Measurements from ENCODE around the gene RGS9BP. TPM values are rescaled to one million over a fixed set of nuclear protein-coding genes. Genes with fewer than 3 reads are reported as not detected.

RGS9BP gene, protein sequence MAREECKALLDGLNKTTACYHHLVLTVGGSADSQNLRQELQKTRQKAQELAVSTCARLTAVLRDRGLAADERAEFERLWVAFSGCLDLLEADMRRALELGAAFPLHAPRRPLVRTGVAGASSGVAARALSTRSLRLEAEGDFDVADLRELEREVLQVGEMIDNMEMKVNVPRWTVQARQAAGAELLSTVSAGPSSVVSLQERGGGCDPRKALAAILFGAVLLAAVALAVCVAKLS
- total RNA-seq: 1 to 10 TPM; 2.2 to 9.4 (median 6.0) TPM

GRCh38 chr19:32675720-32676185, at the start of gene RGS9BP:
Gene RGS9BP, plus strand, starts transcription at chr19:32675848. Its CDS starts 416 bp downstream, at chr19:32676264.
- Histone ChIP-seq H3K27me3 (peaks cover 0 to 16% (median 12%) of the 10 kb centered on the region in 4 donors), H3K4me3 (peak within 1 kb of the TSS; percentile 92 to 99 (median 97)), H3K4me1 (peaks cover 29 to 47% (median 35%) of the 10 kb centered on the region in 4 donors), H3K9me3 (no peaks in the 10 kb centered on the region), H3K36me3 (no peaks in the 10 kb centered on the region), H3K27ac (peak within 1 kb of the TSS; percentile 83 to 90 (median 87))
- TF ChIP-seq, protein P1, sequence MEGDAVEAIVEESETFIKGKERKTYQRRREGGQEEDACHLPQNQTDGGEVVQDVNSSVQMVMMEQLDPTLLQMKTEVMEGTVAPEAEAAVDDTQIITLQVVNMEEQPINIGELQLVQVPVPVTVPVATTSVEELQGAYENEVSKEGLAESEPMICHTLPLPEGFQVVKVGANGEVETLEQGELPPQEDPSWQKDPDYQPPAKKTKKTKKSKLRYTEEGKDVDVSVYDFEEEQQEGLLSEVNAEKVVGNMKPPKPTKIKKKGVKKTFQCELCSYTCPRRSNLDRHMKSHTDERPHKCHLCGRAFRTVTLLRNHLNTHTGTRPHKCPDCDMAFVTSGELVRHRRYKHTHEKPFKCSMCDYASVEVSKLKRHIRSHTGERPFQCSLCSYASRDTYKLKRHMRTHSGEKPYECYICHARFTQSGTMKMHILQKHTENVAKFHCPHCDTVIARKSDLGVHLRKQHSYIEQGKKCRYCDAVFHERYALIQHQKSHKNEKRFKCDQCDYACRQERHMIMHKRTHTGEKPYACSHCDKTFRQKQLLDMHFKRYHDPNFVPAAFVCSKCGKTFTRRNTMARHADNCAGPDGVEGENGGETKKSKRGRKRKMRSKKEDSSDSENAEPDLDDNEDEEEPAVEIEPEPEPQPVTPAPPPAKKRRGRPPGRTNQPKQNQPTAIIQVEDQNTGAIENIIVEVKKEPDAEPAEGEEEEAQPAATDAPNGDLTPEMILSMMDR (IDR thresholded peaks at IDR 0.05): no peak
- TF ChIP-seq POLR2AphosphoS5 (IDR thresholded peaks at IDR 0.05) (no peak), EP300 (IDR thresholded peaks at IDR 0.05) (no peak), POLR2A (IDR thresholded peaks at IDR 0.05) (no peak)
- DNase-seq: peak; percentile 85 to 94
- ATAC-seq (ENCODE audit: low FRiP score in 2 of 2): peak; percentile 87 to 94
- WGBS, 2 donors: 3% methylated on average over 43 of the region's 53 CpGs; no CpG with 5 or more reads in 1 of the 2 donors

- DNase-seq (no peak), ATAC-seq (ENCODE audit: low FRiP score in 2 of 2) (no peak)
- peaks cover 24 to 97% (median 78%) of the 10 kb centered on the region in 4 donors for H3K36me3 ChIP-seq
- H3K4me3 ChIP-seq: no peak overlapping the region
- H3K9me3 ChIP-seq: no peaks in the 10 kb centered on the region
- TF ChIP-seq, protein P1 (IDR thresholded peaks at IDR 0.05): no peak
- H3K27me3 ChIP-seq: no peaks in the 10 kb centered on the region
- 93 to 100% methylated on average over 4 of the region's 4 CpGs for WGBS, 2 donors
- H3K27ac ChIP-seq: no peak overlapping the region
- H3K4me1 ChIP-seq: no peaks in the 10 kb centered on the region
Measured at GRCh38 chr19:32626969-32627368, 48.7 kb upstream of the RGS9BP start.

GRCh38 chr19:32627714-32628270, 47.9 kb upstream of the RGS9BP start:
- Histone ChIP-seq H3K4me3 (no peak overlapping the region), H3K27ac (no peak overlapping the region), H3K4me1 (no peaks in the 10 kb centered on the region), H3K36me3 (peaks cover 24 to 96% (median 70%) of the 10 kb centered on the region in 4 donors), H3K27me3 (no peaks in the 10 kb centered on the region), H3K9me3 (no peaks in the 10 kb centered on the region)
- ATAC-seq (ENCODE audit: low FRiP score in 2 of 2) (no peak), DNase-seq (peak in 1 of 2 donors; percentile 71)
- no peak for TF ChIP-seq EP300 (IDR thresholded peaks at IDR 0.05)
- no peak for TF ChIP-seq POLR2A (IDR thresholded peaks at IDR 0.05)
- TF ChIP-seq, protein P1 (IDR thresholded peaks at IDR 0.05): no peak
- no peak for TF ChIP-seq POLR2AphosphoS5 (IDR thresholded peaks at IDR 0.05)
- WGBS, 2 donors: 86 to 91% methylated on average over 14 of the region's 15 CpGs

- no peak overlapping the region for H3K4me3 ChIP-seq
- TF ChIP-seq POLR2A (IDR thresholded peaks at IDR 0.05) (no peak), EP300 (IDR thresholded peaks at IDR 0.05) (no peak), POLR2AphosphoS5 (IDR thresholded peaks at IDR 0.05) (no peak)
- TF ChIP-seq, protein P1 (IDR thresholded peaks at IDR 0.05): no peak
- peak in 1 of 2 donors; percentile 73 for DNase-seq
- peaks cover 19 to 81% (median 52%) of the 10 kb centered on the region in 4 donors for H3K36me3 ChIP-seq
- ATAC-seq (ENCODE audit: low FRiP score in 2 of 2): peak in 1 of 2 donors; percentile 26
- no peak overlapping the region for H3K27ac ChIP-seq
- no peaks in the 10 kb centered on the region for H3K9me3 ChIP-seq
- WGBS, 2 donors: 100% methylated on average over 1 to 4 of the region's 14 CpGs
- no peaks in the 10 kb centered on the region for H3K4me1 ChIP-seq
- no peaks in the 10 kb centered on the region for H3K27me3 ChIP-seq
Measured at GRCh38 chr19:32630338-32630737, 45.3 kb upstream of the RGS9BP start.
